HG03175 (cell line): ENCODE data around the gene ACOXL.
"Not testable (repeated sequence)": the region's sequence is repeated elsewhere in the genome, so short reads cannot be mapped to it uniquely, and the experiment has no call there.

Experiments
- ATAC-seq: cut with Tn5 transposase; IDR thresholded peaks from one replicate; pipeline ENCODE4 v1.9.1; 2021; ENCODE audit warnings: mild to moderate bottlenecking, moderate library complexity; ENCODE audit not compliant: unreplicated experiment

Gene ACOXL

DNA sequence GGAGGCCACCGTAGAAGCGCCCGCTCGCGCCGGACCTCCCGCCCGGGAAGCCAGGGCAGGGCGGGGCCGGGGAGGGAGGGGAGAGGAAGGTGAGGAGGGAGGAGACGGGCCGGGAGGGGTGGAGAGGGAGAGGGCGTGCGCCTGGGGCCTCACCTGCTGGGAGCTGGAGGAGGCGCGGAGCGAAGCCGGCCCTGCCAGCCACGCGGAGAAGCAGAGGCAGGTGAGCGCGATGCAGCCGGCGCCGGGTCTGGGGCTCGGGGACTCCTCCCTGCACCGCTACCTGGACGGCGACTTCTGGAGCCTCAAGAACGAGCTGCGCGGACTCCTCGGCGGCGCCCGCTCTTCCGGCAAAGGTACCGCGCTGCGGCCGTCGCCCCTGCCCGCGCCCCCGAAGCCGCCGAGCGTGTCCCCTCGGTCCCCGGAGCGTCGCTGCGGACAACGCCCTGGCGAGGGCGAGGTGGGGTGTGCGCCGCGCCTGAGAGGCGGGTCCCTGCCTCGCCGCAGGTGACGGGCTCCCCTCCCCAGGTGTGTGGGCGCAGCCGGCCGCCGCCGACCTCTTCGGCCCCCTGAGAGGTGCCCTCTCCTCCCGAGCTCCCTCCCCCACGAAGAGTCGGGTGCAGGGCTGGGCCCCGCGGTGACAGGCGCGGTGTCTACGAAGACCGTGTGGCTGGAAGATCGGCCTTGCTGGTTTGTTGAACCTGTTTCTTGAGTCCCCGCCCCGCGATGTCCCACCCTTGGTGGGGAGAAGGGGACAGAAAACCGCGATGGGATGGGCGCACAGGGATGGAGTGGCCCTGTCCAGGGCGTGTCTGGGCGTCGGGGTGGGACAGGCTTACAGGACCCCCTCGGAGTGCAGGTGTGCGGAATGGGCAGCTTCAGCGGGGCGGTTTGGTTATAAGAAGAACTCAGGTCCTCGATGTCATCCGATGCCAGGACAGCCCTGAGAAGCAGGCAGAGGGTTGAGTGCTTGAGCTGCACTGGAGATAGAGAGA, at the start of gene ACOXL:
Gene ACOXL, plus strand, starts transcription at position 152 of the 992 bp plus-strand sequence. CDS start 35,817 bp downstream, outside the sequence.
- no peak for ATAC-seq

GRCh38 chr2:110682872-110683271, 49.5 kb upstream of the ACOXL start:
- no peak for ATAC-seq

DNA sequence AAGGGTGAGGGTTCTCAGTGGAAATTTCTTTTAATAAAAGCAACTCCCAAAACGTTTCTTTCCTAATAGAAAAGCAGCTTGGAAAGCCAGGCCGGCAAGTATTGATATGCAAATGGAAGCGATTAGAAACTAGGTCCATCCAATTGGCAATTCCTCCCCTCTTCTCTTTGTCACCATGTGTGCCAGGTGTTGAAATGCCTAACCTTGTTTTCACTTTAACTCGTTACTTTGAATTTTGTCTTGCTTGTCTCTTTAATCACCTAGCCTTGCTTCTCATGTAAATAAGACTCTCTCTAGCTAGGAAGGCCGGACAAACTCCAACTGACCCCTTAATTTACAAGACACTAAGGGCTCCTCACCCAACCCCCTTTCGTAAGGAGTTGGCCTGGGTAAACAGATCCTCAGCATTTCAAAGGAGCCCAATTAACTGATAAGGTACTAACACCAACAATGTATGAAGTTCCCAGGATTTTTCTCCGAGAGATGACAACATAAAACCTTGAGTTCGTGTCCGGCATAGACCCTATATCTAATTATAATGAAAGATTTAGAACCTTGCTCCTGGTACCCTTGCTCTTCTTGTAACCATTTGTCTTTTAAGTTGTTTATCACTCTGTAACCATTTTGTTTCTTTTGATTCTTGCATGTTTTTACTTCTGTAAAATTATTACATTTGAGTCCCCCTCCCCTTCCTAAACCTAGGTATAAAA, 44.4 kb upstream of the ACOXL start:
- ATAC-seq: not testable (repeated sequence)

DNA sequence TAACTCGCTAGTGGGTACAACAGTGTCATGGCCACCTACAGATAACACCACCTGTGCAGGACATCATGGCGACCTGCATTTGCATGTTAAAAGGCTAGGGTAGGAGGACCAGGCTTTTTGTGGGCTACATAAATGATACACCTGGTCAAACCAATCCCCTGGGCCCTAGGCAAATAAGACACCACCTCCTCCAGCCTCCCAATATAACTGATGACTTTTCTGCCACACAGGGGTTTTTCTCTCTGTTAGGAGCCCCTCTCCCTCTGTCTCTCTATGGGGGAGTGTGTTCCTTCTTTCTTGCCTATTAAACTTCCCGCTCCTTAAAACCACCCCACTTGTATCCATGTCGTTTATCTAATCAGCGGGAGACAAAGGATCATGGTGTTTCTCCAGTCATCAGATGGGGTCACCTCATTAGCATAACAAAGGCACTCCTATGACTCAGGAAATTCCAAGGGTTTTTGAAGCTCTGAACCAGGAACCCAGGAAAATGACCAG, 43.7 kb upstream of the ACOXL start:
- ATAC-seq: no peak

DNA sequence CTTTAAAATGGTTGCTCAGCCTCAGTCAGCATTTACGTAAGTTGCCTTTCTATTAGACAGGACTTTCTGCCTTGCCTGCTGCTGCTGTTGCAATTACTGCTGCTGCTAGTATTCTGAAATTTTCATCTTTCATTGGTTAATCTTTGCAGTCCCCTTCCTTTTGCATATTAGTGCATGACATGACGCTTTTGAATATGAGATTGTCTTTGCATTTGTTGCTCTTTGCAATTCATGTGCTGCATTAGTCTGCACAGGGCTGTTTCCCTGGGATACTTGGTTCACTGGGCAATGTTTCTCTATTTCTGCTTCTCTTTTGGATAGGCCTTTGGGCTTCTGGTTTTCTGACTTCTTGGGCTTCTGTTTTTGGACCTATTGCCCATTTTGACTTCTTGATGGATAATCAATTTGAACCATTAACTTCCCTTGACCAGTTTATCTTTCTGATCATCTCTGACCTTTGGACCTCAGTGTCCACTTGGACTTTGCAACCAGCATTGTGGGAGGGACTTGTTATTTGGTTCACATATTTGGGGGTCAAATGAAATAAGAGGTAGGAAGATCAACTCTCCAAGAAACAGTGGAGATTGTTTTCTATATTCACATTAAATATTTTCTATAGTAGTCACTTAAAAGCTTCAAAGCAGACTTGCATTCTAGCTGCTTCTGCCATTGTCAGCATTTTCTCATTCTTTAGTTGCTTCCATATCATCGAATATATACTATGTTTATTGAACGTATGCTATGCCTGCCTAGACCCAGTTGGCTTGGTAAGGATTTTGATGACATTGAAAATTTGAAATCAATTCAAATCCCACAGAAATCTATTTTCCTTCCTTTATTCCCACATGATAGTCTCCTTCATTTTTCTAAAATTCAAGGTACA, 42.0 kb upstream of the ACOXL start:
- no peak for ATAC-seq

- no peak for ATAC-seq
These were observed 40.6 kb upstream of the ACOXL start for GRCh38 chr2:110691612-110692258.

DNA sequence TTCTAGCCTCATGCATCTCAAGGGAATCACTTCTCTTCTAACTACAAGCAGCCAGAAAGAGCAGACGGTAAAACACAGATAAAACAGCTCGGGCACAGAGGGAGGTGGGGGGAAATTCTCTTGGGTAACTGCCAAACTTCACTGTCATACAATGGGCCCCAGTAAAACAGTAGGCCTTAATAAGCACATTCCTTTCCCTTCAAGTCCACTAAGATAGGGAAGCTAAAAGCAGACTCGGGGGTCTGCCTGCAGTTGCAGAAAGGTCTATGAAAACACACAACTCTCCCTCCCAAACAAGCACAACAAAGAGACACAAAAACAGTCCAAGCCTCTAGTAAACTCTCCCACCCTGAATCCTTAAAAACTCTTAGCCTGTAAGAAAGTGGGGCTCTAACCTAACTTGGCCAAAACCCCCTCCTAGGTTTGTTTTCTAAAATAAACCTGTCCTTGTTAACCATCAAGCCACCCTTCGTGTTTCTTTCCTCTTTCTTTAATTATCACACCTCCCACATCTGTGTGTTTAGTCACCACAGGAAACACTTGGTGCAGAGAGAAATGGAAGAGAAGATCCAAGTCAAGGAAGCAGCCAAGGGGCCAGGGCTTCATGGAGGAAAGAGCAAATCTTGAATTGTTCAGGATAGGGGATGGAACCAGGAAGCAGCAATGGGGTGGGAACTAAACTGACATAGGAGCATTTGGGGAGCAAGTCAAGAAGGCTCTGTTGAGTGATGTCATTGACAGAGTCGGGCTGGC, 37.1 kb upstream of the ACOXL start:
- ATAC-seq: not testable (repeated sequence)

- ATAC-seq: not testable (repeated sequence)
These were observed 34.1 kb upstream of the ACOXL start for GRCh38 chr2:110698253-110698652.

DNA sequence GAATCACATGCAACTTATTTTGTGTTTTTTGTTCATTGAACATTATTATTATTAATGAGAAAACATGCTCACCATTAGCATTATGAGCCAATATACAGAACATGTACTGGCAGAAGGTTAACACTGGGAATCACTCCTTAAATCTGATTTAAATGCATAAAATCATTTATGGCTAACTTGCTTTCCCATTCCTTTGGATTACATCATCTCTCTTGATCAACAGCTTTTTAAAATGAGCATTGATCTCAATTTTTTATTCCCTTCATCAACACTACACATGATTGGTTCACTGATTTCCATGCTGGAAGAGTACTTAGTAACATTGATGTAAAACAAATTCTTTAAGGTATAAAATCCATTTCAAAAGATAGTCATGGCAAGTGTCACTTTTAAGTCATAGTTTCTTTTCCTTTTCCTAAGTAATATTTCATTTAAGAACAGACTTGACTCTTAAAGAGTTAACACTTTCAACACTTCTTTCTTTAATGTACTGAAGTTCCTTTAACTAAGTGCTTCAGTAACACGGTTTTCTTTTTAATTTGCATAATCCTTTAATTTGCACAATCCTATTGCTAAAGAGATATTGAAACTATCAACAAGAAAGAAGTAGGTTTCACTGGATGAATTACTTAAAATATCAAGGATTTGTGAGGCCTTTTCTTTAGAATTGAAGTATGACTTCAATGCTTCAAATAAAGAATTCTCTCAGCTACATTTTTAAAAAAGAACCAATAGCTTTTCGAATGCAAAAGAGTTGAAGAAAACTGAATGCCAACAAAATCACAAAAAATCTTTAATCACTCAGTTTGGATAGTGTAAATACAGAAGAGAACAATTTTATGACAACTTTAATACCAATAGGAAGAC, 29.6 kb upstream of the ACOXL start:
- no peak for ATAC-seq

GRCh38 chr2:110707386-110707965, 24.9 kb upstream of the ACOXL start:
- no peak for ATAC-seq

DNA sequence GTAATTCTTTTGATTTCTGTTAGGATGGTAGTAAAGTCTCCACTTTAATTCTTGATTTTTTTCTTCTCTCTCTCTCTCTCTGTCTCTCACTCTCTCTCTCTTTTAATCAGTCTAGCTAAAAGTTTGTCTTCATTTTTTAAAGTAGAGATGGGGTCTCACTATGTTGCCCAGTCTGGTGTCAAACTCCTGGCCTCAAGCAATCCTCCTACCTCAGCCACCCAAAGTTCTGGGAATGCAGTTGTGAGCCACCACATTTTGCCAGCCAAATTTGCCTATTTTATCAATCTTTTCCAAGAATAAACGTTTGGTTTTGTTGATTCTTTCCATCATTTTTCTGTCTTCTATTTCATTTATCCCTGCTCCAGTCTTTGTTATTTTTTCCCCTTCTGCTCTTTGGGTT, 23.9 kb upstream of the ACOXL start:
- no peak for ATAC-seq

DNA sequence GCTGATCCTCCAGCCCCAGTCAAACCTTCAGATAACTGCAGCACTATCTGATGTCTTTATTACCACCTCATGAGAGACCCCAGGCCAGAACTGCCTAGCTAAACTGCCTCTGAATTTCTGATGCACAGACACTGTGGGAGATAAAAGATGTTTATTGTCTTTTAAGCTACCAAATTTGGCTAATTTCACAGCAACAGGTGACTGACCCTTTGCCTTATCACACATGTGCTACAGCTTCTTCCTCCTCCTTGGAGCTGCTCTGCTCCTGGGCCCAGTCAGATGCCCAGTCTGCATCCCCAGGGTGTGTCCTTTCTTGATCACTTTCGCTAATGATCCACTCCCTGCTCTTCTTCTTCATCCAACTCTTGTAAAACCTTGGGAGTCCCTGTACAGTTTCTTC, 19.6 kb upstream of the ACOXL start:
- no peak for ATAC-seq

GRCh38 chr2:110713513-110714362, 18.6 kb upstream of the ACOXL start:
- no peak for ATAC-seq

- ATAC-seq: no peak
These were observed 17.7 kb upstream of the ACOXL start for GRCh38 chr2:110714452-110715224.

- ATAC-seq: no peak
These were observed 15.3 kb upstream of the ACOXL start for GRCh38 chr2:110716959-110717645.

- no peak for ATAC-seq
These were observed 14.6 kb upstream of the ACOXL start for GRCh38 chr2:110717734-110718133.
